NCI-H1417 treated with DMSO at 0.1 percent for 48 hours (cell line): Measurements from ENCODE around the gene MBD3L2.
"Not testable (repeated sequence)": the region's sequence is repeated elsewhere in the genome, so short reads cannot be mapped to it uniquely, and the experiment has no call there.

Source experiments
- DNase-seq: peaks from one replicate; lab custom pipeline; 2025; lab: John Stamatoyannopoulos, UW

MBD3L2 gene

GRCh38 chr19:7049021-7049420 lies at the start of gene MBD3L2:
TSS of gene MBD3L2 (plus strand) at chr19:7049321. CDS start at chr19:7049374, 53 bp downstream.
- DNase-seq: not testable (repeated sequence)

GRCh38 chr19:6999933-7000332 lies 49.2 kb upstream of the MBD3L2 start:
- DNase-seq: no peak

- no peak for DNase-seq
These were observed 48.8 kb upstream of the MBD3L2 start for GRCh38 chr19:7000333-7000732.

- no peak for DNase-seq
These were observed 48.3 kb upstream of the MBD3L2 start for GRCh38 chr19:7000816-7001215.

GRCh38 chr19:7004313-7004931 lies 44.7 kb upstream of the MBD3L2 start:
- DNase-seq: no peak

- DNase-seq: no peak
These were observed 42.9 kb upstream of the MBD3L2 start for GRCh38 chr19:7006135-7006704.

- DNase-seq: no peak
These were observed 41.3 kb upstream of the MBD3L2 start for GRCh38 chr19:7007859-7008258.

- no peak for DNase-seq
These were observed 38.2 kb upstream of the MBD3L2 start for GRCh38 chr19:7010722-7011593.

- no peak for DNase-seq
These were observed 35.4 kb upstream of the MBD3L2 start for GRCh38 chr19:7013678-7014077.

- no peak for DNase-seq
These were observed 30.3 kb upstream of the MBD3L2 start for GRCh38 chr19:7018828-7019227.

- DNase-seq: not testable (repeated sequence)
These were observed 27.8 kb upstream of the MBD3L2 start, which contains the start of gene MBD3L2B for GRCh38 chr19:7021331-7021730. TSS of gene MBD3L2B (minus strand) at chr19:7021431. CDS start at chr19:7021397, 34 bp downstream.

- not testable (repeated sequence) for DNase-seq
These were observed 20.3 kb upstream of the MBD3L2 start for GRCh38 chr19:7028790-7029189.

GRCh38 chr19:7030278-7030677 lies 18.8 kb upstream of the MBD3L2 start, which contains the start of gene MBD3L5:
TSS of gene MBD3L5 (plus strand) at chr19:7030578. CDS start at chr19:7030612, 34 bp downstream.
- DNase-seq: not testable (repeated sequence)

- not testable (repeated sequence) for DNase-seq
These were observed 9.0 kb upstream of the MBD3L2 start, which contains the start of gene MBD3L4 for GRCh38 chr19:7040079-7040478. TSS of gene MBD3L4 (minus strand) at chr19:7040179. CDS start at chr19:7040144, 35 bp downstream.

GRCh38 chr19:7041563-7041962 lies 7.6 kb upstream of the MBD3L2 start:
- not testable (repeated sequence) for DNase-seq

GRCh38 chr19:7051421-7051820 lies 2.3 kb downstream of the MBD3L2 start:
- not testable (repeated sequence) for DNase-seq

GRCh38 chr19:7052896-7053295 lies 3.8 kb downstream of the MBD3L2 start:
- DNase-seq: not testable (repeated sequence)

- not testable (repeated sequence) for DNase-seq
These were observed 5.7 kb downstream of the MBD3L2 start for GRCh38 chr19:7054635-7055368.

- DNase-seq: not testable (repeated sequence)
These were observed 6.6 kb downstream of the MBD3L2 start for GRCh38 chr19:7055679-7056078.

- DNase-seq: not testable (repeated sequence)
These were observed 7.2 kb downstream of the MBD3L2 start for GRCh38 chr19:7056371-7056770.

GRCh38 chr19:7058576-7058975 lies 9.5 kb downstream of the MBD3L2 start, which contains the start of gene MBD3L3:
TSS of gene MBD3L3 (minus strand) at chr19:7058676. CDS start at chr19:7058605, 71 bp downstream.
- DNase-seq: not testable (repeated sequence)

GRCh38 chr19:7059977-7060376 lies 10.9 kb downstream of the MBD3L2 start:
- DNase-seq: not testable (repeated sequence)
